ENCODE results near the gene KRTAP10-12. TPM values are rescaled to one million over a fixed set of nuclear protein-coding genes. Genes with fewer than 3 reads are reported as not detected.
"Not testable (repeated sequence)": the region's sequence is repeated elsewhere in the genome, so short reads cannot be mapped to it uniquely, and the experiment has no call there.

KRTAP10-12 gene
- total RNA-seq, 1 donor from 2014 or later, result not detected

DNA sequence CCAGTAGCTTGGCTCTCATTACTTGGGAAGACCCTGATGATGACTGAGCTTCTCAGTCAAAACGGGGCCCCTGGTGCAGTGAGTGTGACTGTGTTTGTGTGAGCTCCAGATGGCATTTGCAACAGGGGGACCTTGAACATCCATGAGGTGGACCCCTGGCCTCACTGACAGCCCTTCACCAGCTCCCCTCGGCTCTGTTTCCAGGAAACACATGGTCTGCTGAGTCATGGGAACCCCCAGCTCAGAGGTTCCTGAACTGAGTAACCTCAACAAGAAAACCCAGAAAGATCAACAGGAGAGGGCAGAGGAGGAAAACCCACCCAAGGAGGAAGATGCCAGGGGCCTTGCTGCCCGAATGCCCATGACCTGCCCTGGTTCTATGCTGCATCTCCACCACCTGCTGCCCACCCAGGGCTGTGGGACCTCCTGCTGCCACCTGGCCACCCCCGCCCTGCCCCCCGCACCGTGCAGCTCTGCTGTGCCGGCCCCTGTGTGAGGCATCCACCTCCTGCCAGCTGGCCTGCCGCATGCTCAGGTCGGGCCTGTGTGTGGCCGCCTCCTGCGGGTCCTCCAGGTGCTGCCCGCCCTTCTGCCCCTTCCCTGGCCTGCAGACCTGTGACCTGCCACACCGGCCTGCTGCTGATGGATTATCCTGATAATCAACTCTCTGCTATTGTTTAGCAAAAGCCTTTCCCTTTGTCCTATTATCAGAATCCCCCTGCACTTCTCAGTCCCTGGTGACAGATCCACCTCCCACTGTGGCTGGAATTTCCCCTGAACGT lies 10.8 kb upstream of the KRTAP10-12 start:
- Mint-ChIP-seq H3K36me3 (no peaks in the 10 kb centered on the region), H3K27me3 (peaks cover 65% of the 10 kb centered on the region), H3K9me3 (no peaks in the 10 kb centered on the region), H3K4me3 (no peak overlapping the region), H3K27ac (no peak overlapping the region), H3K4me1 (ENCODE audit: unreplicated experiment) (peaks cover 18% of the 10 kb centered on the region)
- no peak for DNase-seq (ENCODE audit: extremely low spot score, unreplicated experiment)
- no peak for TF ChIP-seq CTCF (conservative IDR thresholded peaks at IDR 0.05)

DNA sequence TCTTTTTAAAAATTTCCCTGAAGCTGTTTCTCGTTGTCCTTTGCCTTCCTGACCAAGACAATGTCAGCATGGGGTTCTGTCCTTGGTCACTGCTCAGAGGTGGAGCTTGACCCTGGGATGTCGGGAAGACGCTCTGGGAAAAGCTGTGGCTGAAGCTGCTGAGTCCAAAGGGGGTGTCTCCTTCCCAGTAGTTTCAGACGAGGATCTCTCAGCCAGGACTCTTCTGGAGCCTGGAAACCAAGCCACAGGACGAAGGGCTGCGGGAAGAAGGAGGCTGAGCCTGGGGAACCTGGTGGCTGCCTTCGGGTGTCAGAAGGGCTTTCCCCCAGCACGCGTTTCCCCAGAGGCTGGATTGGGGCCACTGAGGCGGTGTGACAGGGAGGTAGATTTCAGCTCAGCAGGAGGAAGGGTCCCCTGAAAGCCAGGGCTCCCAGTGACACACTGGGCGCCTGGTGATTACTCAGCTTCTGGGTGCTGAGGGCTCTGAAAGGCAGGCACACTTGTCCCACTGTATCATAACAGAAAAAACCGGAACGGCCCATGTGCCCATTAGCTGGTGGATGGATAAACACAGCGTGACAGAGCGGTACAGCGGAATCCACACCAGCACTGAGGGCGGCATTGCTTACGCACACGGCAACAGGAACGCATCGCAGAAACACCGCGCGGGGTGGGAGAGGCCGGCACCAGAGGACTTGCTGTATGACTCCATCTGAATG lies 10.0 kb upstream of the KRTAP10-12 start:
- peak overlapping the region; percentile 7 for H3K4me3 Mint-ChIP-seq
- H3K36me3 Mint-ChIP-seq, result no peaks in the 10 kb centered on the region
- no peaks in the 10 kb centered on the region for H3K9me3 Mint-ChIP-seq
- peaks cover 18% of the 10 kb centered on the region for H3K4me1 Mint-ChIP-seq (ENCODE audit: unreplicated experiment)
- no peak overlapping the region for H3K27ac Mint-ChIP-seq
- no peak for DNase-seq (ENCODE audit: extremely low spot score, unreplicated experiment)
- peaks cover 67% of the 10 kb centered on the region for H3K27me3 Mint-ChIP-seq
- no peak for TF ChIP-seq CTCF (conservative IDR thresholded peaks at IDR 0.05)

DNA sequence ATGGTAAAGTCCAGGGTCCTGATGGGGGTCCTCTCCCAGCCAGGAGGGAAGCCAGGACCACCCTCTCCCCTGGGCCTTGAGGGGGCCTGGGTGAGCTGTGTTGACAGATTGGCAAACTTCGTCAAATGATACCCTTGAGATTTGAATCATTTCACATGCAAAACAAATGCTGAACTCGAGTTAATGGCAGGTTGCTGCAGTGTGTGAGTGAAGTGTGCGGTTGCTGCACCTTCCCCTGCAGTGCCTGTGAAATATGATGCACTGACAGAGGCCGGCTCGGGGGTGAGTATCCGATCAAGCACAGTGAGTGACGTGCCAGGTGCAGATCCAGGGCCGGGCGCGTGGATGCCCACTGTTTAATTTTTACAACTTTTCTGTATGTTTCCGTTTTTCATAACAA lies 9.3 kb upstream of the KRTAP10-12 start:
- no peak for DNase-seq (ENCODE audit: extremely low spot score, unreplicated experiment)
- peaks cover 62% of the 10 kb centered on the region for H3K27me3 Mint-ChIP-seq
- H3K27ac Mint-ChIP-seq, result no peak overlapping the region
- no peak overlapping the region for H3K4me3 Mint-ChIP-seq
- no peaks in the 10 kb centered on the region for H3K36me3 Mint-ChIP-seq
- peaks cover 18% of the 10 kb centered on the region for H3K4me1 Mint-ChIP-seq (ENCODE audit: unreplicated experiment)
- TF ChIP-seq CTCF (conservative IDR thresholded peaks at IDR 0.05), result no peak
- peaks cover 4% of the 10 kb centered on the region for H3K9me3 Mint-ChIP-seq

DNA sequence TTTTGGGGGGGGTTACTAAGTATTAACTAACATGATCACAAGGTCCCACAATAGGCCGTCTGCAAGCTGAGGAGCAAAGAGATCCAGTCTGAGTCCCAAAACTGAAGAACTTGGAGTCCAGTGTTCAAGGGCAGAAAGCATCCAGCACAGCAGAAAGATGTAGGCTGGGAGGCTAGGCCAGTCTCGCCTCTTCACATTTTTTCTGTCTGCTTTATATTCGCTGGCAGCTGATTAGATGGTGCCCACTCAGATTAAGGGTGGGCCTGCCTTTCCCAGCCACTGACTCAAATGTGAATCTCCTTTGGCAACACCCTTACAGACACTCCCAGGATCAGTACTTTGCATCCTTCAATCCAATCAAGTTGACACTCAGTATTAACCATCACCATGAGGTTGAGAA lies 7.2 kb upstream of the KRTAP10-12 start:
- H3K9me3 Mint-ChIP-seq, result peaks cover 17% of the 10 kb centered on the region
- peaks cover 63% of the 10 kb centered on the region for H3K27me3 Mint-ChIP-seq
- H3K4me1 Mint-ChIP-seq (ENCODE audit: unreplicated experiment), result peaks cover 18% of the 10 kb centered on the region
- H3K27ac Mint-ChIP-seq; H3K4me3 Mint-ChIP-seq; H3K36me3 Mint-ChIP-seq; DNase-seq (ENCODE audit: extremely low spot score, unreplicated experiment): not testable (repeated sequence)

- Mint-ChIP-seq H3K9me3 (peaks cover 17% of the 10 kb centered on the region), H3K4me1 (ENCODE audit: unreplicated experiment) (peaks cover 14% of the 10 kb centered on the region), H3K27me3 (peaks cover 66% of the 10 kb centered on the region), H3K27ac (no peak overlapping the region), H3K36me3 (no peaks in the 10 kb centered on the region), H3K4me3 (no peak overlapping the region)
- no peak for TF ChIP-seq CTCF (conservative IDR thresholded peaks at IDR 0.05)
- DNase-seq (ENCODE audit: extremely low spot score, unreplicated experiment), result no peak
Measured at GRCh38 chr21:44691686-44692085, 5.3 kb upstream of the KRTAP10-12 start.

All from type B pancreatic cell (in vitro differentiated cells).